HCT116 (cell line): ENCODE measurements around the gene GEMIN5. TPM values are rescaled to one million over a fixed set of nuclear protein-coding genes. Genes with fewer than 3 reads are reported as not detected.

Experiments
- ATAC-seq: fragments of 200-7000 bp; cut with Tn5 transposase; 2 replicates; pipeline ENCODE4 v1.9.1; 2020; ENCODE audit warnings: mild to moderate bottlenecking, moderate library complexity
- BruUV-seq: library from RNA; stranded (reverse); fragments of 400-500 nt; replicated peaks from 2 replicates; lab custom pipeline; 2021; lab: Mats Ljungman, UMichigan
- CTCF ChIA-PET: fragments of 300-600 bp; sonication (Branson Sonifier 250); formaldehyde crosslinking; loops from one replicate; lab custom pipeline; 2021; ENCODE audit warnings: antibody characterized with exemption; lab: Charles Lee
- POLR2A ChIA-PET: fragments of 300-600, 350-600 bp; sonication (Branson Sonifier 250); formaldehyde crosslinking; loops from one replicate; lab custom pipeline; 2021; ENCODE audit warnings: antibody characterized with exemption; lab: Charles Lee
- RAD21 ChIA-PET, 2 experiments: fragments of 300-600 bp; sonication (Branson Sonifier 250); formaldehyde crosslinking; loops; one replicate each; lab custom pipeline; 2023; ENCODE audit warnings: low total read pairs in 2 of 2; ENCODE audit not compliant: uncharacterized antibody in 2 of 2, unreplicated experiment in 2 of 2, low non-redundant PET in 1 of 2; lab: Charles Lee
- DNase-seq: peaks from one replicate; pipeline ENCODE4 v3.0.0-alpha.2; 2010; ENCODE audit warnings: low read depth, low spot score
- H2AFZ ChIP-seq: fragments of 200-600 bp; shearing (Covaris generic), sonication (generic); 2 replicates; pipeline ENCODE4 v1.6.1; 2017; ENCODE audit warnings: low read depth, mixed run types, mixed read lengths, antibody characterized with exemption, low read length; ENCODE audit not compliant: poor library complexity, severe bottlenecking
- H3K27ac ChIP-seq: 2 replicates; pipeline ENCODE4 v1.5.1; 2012; ENCODE audit warnings: low read depth, low read length
- H3K27me3 ChIP-seq: fragments of 200-600 bp; sonication (generic); 2 replicates; pipeline ENCODE4 v1.6.1; 2016; ENCODE audit warnings: mixed run types, low read length, mixed read lengths; ENCODE audit not compliant: insufficient read depth
- H3K36me3 ChIP-seq, 2 experiments: fragments of 200-500 bp in 1 of 2; fragments of 200-600 bp in 1 of 2; sonication (Bioruptor generic) in 1 of 2; sonication (generic) in 1 of 2; 2 replicates each; pipeline versions ENCODE4 v1.5.1 to v1.6.1; 2014 to 2016; ENCODE audit warnings: low read length in 2 of 2, inconsistent platforms in 1 of 2, mixed read lengths in 1 of 2, mixed run types in 1 of 2; ENCODE audit not compliant: insufficient read depth in 2 of 2, control insufficient read depth in 1 of 2
- H3K4me1 ChIP-seq, 2 experiments: fragments of 200-600 bp in 1 of 2; sonication (generic) in 1 of 2; 2 replicates each; pipeline versions ENCODE4 v1.5.1 to v1.6.1; 2012 to 2017; ENCODE audit warnings: low read length in 2 of 2, inconsistent platforms in 1 of 2, mild to moderate bottlenecking in 1 of 2, mixed read lengths in 1 of 2, mixed run types in 1 of 2, moderate library complexity in 1 of 2; ENCODE audit not compliant: insufficient read depth in 2 of 2, control insufficient read depth in 1 of 2
- H3K4me2 ChIP-seq: fragments of 200-600 bp; sonication (generic); 2 replicates; pipeline ENCODE4 v1.6.1; 2017; ENCODE audit warnings: mixed run types, low read length, mixed read lengths
- H3K4me3 ChIP-seq, 2 experiments: fragments of 200-600 bp in 1 of 2; sonication (generic) in 1 of 2; replicated peaks in 1 of 2; 2 replicates each; pipeline ENCODE4 v1.5.1; 2011 to 2016; ENCODE audit warnings: low read length in 2 of 2, control low read depth in 1 of 2, low read depth in 1 of 2, mild to moderate bottlenecking in 1 of 2, mixed read lengths in 1 of 2, mixed run types in 1 of 2
- H3K79me2 ChIP-seq: fragments of 200-600 bp; sonication (generic); 2 replicates; pipeline ENCODE4 v1.6.1; 2017; ENCODE audit warnings: mild to moderate bottlenecking, mixed run types, low read length, moderate library complexity, mixed read lengths; ENCODE audit not compliant: insufficient read depth
- H3K9ac ChIP-seq: fragments of 200-600 bp; sonication (generic); 2 replicates; pipeline ENCODE4 v1.6.1; 2016; ENCODE audit warnings: low read length, mixed read lengths
- H3K9me2 ChIP-seq: fragments of 200-600 bp; sonication (generic), shearing (Covaris generic); 2 replicates; pipeline ENCODE4 v1.6.1; 2017; ENCODE audit warnings: mixed run types, mild to moderate bottlenecking, moderate library complexity; ENCODE audit not compliant: insufficient read depth
- H3K9me3 ChIP-seq, 2 experiments: fragments of 200-500 bp in 1 of 2; fragments of 200-600 bp in 1 of 2; sonication (Bioruptor generic) in 1 of 2; sonication (generic) in 1 of 2; 2 replicates each; pipeline ENCODE4 v1.6.1; 2014 to 2017; ENCODE audit warnings: low read length in 2 of 2, mixed read lengths in 2 of 2, inconsistent platforms in 1 of 2, low read depth in 1 of 2, mild to moderate bottlenecking in 1 of 2, mixed run types in 1 of 2, moderate library complexity in 1 of 2; ENCODE audit not compliant: control insufficient read depth in 1 of 2, insufficient read depth in 1 of 2
- H4K20me1 ChIP-seq: fragments of 200-600 bp; sonication (generic), shearing (Covaris generic); 2 replicates; pipeline ENCODE4 v1.6.1; 2017; ENCODE audit warnings: mixed run types, mild to moderate bottlenecking, moderate library complexity; ENCODE audit not compliant: insufficient read depth
- ATF3 ChIP-seq: IDR thresholded peaks from 2 replicates; pipeline ENCODE4 v1.6.1; 2012
- CBX3 ChIP-seq: IDR thresholded peaks from 2 replicates; pipeline ENCODE4 v1.6.1; 2012; ENCODE audit warnings: low read depth
- CEBPB ChIP-seq: IDR thresholded peaks from 2 replicates; pipeline ENCODE4 v1.6.1; 2012; ENCODE audit warnings: low read depth
- CTCF ChIP-seq, 3 experiments: fragments of 200-600 bp in 1 of 3; sonication (generic) in 1 of 3; IDR thresholded peaks in 2 of 3; conservative IDR thresholded peaks in 1 of 3; 2 replicates each; pipeline ENCODE4 v1.5.1; 2012 to 2017; ENCODE audit warnings: low read depth in 2 of 3, low read length in 2 of 3, antibody characterized with exemption in 1 of 3, borderline replicate concordance in 1 of 3, control low read depth in 1 of 3, mild to moderate bottlenecking in 1 of 3, mixed read lengths in 1 of 3, mixed run types in 1 of 3, moderate library complexity in 1 of 3; ENCODE audit not compliant: insufficient read depth in 1 of 3
- EGR1 ChIP-seq: IDR thresholded peaks from 2 replicates; pipeline ENCODE4 v1.6.1; 2012; ENCODE audit warnings: low read depth
- ELF1 ChIP-seq: IDR thresholded peaks from 2 replicates; pipeline ENCODE4 v1.6.1; 2012; ENCODE audit warnings: low read depth, borderline replicate concordance
- EZH2 ChIP-seq: fragments of 200-600 bp; sonication (generic); IDR thresholded peaks from 2 replicates; pipeline ENCODE4 v1.6.1; 2017; ENCODE audit warnings: antibody characterized with exemption, mixed run types
- MAX ChIP-seq: IDR thresholded peaks from 2 replicates; pipeline ENCODE4 v1.6.1; 2012
- POLR2A ChIP-seq: IDR thresholded peaks from 2 replicates; pipeline ENCODE4 v1.7.0; 2011; ENCODE audit warnings: borderline replicate concordance; ENCODE audit not compliant: insufficient read depth, insufficient read length; ENCODE audit errors: extremely low read depth
- POLR2AphosphoS5 ChIP-seq: IDR thresholded peaks from 2 replicates; pipeline ENCODE4 v1.6.1; 2011; ENCODE audit warnings: mild to moderate bottlenecking, low read depth, low read length, moderate library complexity
- RAD21 ChIP-seq: IDR thresholded peaks from 2 replicates; pipeline ENCODE4 v1.6.1; 2012; ENCODE audit warnings: low read depth, mild to moderate bottlenecking
- REST ChIP-seq: IDR thresholded peaks from 2 replicates; pipeline ENCODE4 v1.6.1; 2012; ENCODE audit warnings: low read depth
- SIN3A ChIP-seq: IDR thresholded peaks from 2 replicates; pipeline ENCODE4 v1.6.1; 2012; ENCODE audit warnings: low read depth
- TCF7L2 ChIP-seq: IDR thresholded peaks from 2 replicates; pipeline ENCODE4 v1.7.0; 2011; ENCODE audit warnings: borderline replicate concordance, inconsistent platforms; ENCODE audit not compliant: insufficient read depth, insufficient read length; ENCODE audit errors: extremely low read depth
- YY1 ChIP-seq: IDR thresholded peaks from 2 replicates; pipeline ENCODE4 v1.6.1; 2011; ENCODE audit warnings: low read length, low read depth, moderate library complexity, mild to moderate bottlenecking; ENCODE audit not compliant: insufficient replicate concordance; ENCODE audit errors: extremely low read depth
- ZFX ChIP-seq: fragments of 450-650 bp; IDR thresholded peaks from 2 replicates; pipeline ENCODE4 v1.6.1; 2017
- ZNF274 ChIP-seq: fragments of 200-500 bp; sonication (Bioruptor generic); IDR thresholded peaks from 2 replicates; pipeline ENCODE4 v1.6.1; 2014; ENCODE audit warnings: mild to moderate bottlenecking, low read depth, low read length, inconsistent platforms
- intact Hi-C: fragments of 100-400 bp; cut with micrococcal nuclease; formaldehyde crosslinking; loops from 2 replicates; pipeline ENCODE4 v1.10.0; 2022
- total RNA-seq: library from RNA; stranded (reverse); gene quantifications from one replicate; pipeline ENCODE4 v1.2.1, GENCODE V29; 2021; ENCODE audit not compliant: unreplicated experiment

Gene GEMIN5
- total RNA-seq, 1 experiment from 2014 or later, result 35.9 TPM

DNA sequence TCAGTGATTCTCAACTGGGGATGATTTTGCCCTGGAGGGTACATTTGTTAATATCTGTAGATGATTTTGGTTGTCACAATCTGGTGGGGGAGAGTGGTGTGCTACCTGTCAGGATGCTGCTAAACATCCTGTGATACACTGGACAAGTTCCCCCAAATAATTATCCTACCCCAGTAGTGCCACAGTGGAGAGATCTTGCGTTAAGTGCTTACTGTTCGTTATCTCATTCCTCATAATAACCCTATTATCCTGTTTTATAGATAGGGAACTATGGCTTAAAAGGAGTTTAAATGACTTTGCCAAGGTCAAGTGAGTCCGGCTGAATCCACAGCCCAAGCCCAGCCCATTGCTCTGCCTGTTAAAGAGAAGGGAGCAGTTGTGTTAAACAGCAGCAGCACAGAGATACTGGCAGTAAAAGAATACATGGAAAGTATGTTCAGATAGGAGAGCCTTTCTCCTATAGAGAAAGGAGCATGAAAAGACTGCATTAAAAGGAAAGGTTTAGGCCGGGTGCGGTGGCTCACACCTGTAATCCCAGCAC lies 64.2 kb downstream of the GEMIN5 start:
- H3K4me2 ChIP-seq, result no peak overlapping the region
- H3K27ac ChIP-seq, result no peak overlapping the region
- intact Hi-C loops, result no loop called here
- TF ChIP-seq ZNF274 (no peak), EZH2 (no peak), POLR2AphosphoS5 (no peak), ATF3 (no peak), MAX (no peak), CEBPB (no peak), YY1 (no peak), RAD21 (no peak), CTCF (IDR thresholded peaks at IDR 0.05 in 2 of 3, conservative IDR thresholded peaks at IDR 0.05 in 1 of 3; ENCODE audit: borderline replicate concordance in 1 of 3, insufficient read depth in 1 of 3, low read depth in 2 of 3, low read length in 2 of 3) (no peak), ZFX (no peak), EGR1 (no peak), CBX3 (no peak), ELF1 (no peak), REST (no peak), SIN3A (no peak), TCF7L2 (no peak), POLR2A (no peak)
- no peaks in the 10 kb centered on the region for H4K20me1 ChIP-seq
- H3K9me2 ChIP-seq, result no peaks in the 10 kb centered on the region
- ATAC-seq (no peak), DNase-seq (no peak)
- no peaks in the 10 kb centered on the region for H3K4me1 ChIP-seq
- no peaks in the 10 kb centered on the region for H3K79me2 ChIP-seq
- H3K9me3 ChIP-seq, result no peaks in the 10 kb centered on the region; a peak in 1 of 4 replicates
- H3K9ac ChIP-seq, result no peak overlapping the region
- POLR2A ChIA-PET, result no interaction called here
- RAD21 ChIA-PET, result no interaction called here
- peaks cover 30 to 45% of the 10 kb centered on the region in 2 experiments for H3K36me3 ChIP-seq
- H3K4me3 ChIP-seq, result no peak overlapping the region
- CTCF ChIA-PET, result no interaction called here
- no peaks in the 10 kb centered on the region for H3K27me3 ChIP-seq
- no peak overlapping the region for H2AFZ ChIP-seq
- BruUV-seq, result no TSS peak
